Rectal smooth muscle tissue (tissue), 1 donor: ENCODE measurements around the gene CAV2.

ENCODE experiments used
- H3K27ac ChIP-seq: one replicate; pipeline ENCODE4 v1.7.0; 2013; ENCODE audit warnings: low read depth, low read length, inconsistent platforms
- H3K27me3 ChIP-seq: one replicate; pipeline ENCODE4 v1.7.0; 2013; ENCODE audit warnings: low read length; ENCODE audit not compliant: control insufficient read depth, insufficient read depth
- H3K36me3 ChIP-seq: one replicate; pipeline ENCODE4 v1.7.0; 2013; ENCODE audit warnings: low read length; ENCODE audit not compliant: control insufficient read depth, insufficient read depth
- H3K4me1 ChIP-seq: one replicate; pipeline ENCODE4 v1.7.0; 2013; ENCODE audit warnings: low read length; ENCODE audit not compliant: control insufficient read depth, insufficient read depth
- H3K4me3 ChIP-seq: one replicate; pipeline ENCODE4 v1.7.0; 2013; ENCODE audit warnings: low read length
- H3K9ac ChIP-seq: one replicate; pipeline ENCODE4 v1.7.0; 2013; ENCODE audit warnings: low read length

The CAV2 gene

DNA sequence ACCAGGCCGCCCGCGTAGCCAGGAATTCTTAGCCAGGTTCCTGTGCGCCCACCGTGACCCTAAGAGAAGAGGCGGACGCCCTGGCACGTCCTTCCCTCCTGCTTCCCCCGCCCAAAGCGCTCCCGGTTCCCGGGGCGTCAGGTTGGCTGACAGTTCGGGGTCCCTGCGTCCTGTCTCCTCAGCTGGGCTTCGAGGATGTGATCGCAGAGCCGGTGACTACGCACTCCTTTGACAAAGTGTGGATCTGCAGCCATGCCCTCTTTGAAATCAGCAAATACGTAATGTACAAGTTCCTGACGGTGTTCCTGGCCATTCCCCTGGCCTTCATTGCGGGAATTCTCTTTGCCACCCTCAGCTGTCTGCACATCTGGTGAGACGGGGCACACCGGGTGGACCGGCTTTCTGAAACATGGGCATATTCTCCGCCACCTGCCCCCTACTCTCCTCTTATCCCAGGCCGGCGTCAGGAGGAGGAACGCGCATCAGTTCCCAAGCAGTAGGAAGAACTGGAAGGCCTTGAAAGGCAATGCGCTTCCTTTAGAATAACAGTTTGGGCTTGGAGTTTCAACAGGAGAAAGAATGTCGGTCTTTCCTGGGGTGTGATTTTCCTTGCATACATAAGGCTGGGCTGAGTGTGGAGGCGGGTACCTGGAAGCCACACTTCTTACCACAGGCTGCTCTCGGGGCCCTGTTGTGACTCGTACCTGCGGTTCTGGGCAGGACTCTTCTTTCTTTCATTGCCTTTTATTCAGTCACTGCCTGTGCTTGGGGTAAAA is 728 bp downstream of the CAV2 start:
- Histone ChIP-seq H3K27me3 (peaks cover 6% of the 10 kb centered on the region), H3K9ac (peak overlapping the region; percentile 80), H3K36me3 (no peaks in the 10 kb centered on the region), H3K4me3 (peak overlapping the region; percentile 87), H3K4me1 (peaks cover 18% of the 10 kb centered on the region), H3K27ac (peak overlapping the region; percentile 99)

DNA sequence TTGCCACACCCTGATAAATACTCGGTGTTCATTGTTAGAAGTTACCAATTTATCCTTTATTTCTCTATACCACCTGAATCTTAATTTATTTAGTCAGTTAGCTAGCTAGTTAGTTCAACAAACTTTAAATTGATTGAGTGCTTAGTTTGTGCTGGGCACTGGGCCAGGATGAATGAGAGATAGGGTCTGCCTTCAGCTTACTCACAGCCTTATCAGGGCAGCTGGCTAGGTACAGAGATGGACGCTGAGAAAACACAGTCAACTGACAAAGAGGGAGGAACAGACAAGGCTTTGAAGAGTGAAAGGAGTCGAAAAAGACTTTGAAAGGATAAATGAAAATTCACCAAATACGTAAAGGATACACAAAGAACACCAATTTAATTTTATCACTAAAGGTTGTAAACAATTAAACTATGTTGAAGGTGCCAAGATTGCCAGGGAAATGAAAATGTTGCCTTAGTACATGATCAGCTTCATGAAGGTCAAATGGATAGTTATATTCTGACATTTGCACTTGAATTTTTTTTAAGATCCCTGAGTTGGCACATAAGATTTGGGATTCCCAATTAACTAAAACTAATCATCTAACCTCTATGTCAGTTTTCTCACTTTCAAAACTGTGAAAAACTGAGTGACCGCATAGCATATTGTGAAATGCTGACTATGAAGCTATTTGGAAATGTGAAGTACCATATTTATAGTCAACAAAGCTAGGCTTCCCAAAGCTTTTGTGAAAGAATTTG is 2.1 kb downstream of the CAV2 start:
- H3K4me3 ChIP-seq: peak overlapping the region; percentile 87
- H3K27me3 ChIP-seq: peaks cover 6% of the 10 kb centered on the region
- peak overlapping the region; percentile 99 for H3K27ac ChIP-seq
- H3K36me3 ChIP-seq: no peaks in the 10 kb centered on the region
- no peak overlapping the region for H3K9ac ChIP-seq
- peaks cover 18% of the 10 kb centered on the region for H3K4me1 ChIP-seq

DNA sequence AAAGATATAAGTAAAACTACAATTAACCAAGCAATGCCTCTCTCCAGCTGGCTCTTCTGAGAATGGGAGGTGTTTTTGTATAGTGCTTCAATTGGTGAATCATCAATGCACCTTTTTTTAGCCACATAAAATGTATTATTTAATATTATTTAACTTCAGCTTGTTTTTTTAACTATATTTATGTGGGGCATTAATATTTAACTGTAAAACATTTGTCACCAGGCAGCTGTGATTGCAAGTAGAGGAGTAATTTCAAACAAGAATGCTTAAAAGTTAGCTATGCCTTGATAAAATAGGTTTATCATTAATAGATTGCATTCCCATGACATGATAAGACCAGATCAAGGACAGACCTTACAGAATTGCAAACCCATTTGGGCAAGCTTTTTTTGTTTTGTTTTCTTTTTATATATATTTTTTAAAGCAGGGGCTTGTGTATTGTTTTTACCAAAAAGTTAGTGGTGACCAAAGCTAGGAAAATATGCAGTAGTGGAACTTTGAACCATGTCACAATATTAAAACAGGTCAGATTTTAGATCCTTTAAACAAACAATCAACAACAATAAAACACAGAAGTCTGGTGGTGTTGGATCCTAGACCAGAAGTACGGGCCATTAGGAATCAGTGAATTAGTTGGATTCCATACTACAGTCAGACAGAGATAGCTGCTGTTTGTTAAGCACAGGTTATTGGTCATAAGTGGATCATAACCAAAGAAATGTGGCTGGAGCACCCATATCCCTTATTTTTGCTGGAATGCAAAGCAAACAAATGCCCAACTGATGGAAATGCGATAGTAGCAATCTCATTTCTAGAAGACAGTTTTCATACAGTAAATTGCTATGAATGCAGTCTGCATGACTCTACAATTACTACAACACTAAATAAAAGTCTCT is 2.9 kb downstream of the CAV2 start:
- Histone ChIP-seq H3K27me3 (peaks cover 6% of the 10 kb centered on the region), H3K36me3 (no peaks in the 10 kb centered on the region), H3K27ac (peak overlapping the region; percentile 99), H3K4me1 (peaks cover 18% of the 10 kb centered on the region), H3K4me3 (no peak overlapping the region), H3K9ac (no peak overlapping the region)

DNA sequence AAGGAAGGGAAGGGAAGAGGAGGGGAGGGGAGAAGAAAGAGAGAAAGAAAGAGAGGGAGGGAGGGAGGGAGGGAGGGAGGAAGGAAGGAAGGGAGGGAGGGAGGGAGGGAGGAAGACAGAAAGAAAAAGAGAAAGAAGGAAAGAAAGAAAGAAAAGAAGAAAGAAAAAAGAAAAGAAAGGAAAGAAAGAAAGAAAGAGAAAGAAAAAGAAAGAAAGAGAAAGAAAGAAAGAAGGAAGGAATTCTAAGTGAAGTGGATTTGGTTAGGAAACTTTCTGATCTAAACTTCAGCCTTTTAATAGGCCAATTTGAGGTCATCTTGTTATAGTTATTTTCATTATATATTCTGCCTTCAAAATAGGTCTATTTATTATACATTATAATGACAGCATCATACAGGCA is 4.3 kb downstream of the CAV2 start:
- H3K4me1 ChIP-seq: peaks cover 18% of the 10 kb centered on the region
- peaks cover 6% of the 10 kb centered on the region for H3K27me3 ChIP-seq
- peak overlapping the region; percentile 40 for H3K27ac ChIP-seq
- H3K9ac ChIP-seq: no peak overlapping the region
- H3K4me3 ChIP-seq: no peak overlapping the region
- H3K36me3 ChIP-seq: no peaks in the 10 kb centered on the region

DNA sequence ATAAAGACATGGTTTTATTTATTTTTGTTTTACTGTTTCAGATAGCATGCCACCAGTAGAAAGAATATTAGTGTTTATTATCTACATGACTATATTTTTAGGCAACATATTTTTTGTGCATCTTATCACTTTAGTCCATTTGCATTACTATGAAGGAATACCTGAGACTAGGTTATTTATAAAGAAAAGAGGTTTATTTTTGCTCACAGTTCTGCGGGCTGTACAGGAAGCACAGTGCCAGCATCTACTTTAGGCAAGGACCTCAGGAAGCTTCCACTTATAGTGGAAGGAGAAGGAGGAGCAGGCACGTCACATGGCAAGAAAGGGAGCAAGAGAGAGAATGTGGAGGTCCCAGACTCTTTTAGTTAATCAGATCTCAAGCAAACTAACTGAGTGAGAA is 5.7 kb downstream of the CAV2 start:
- Histone ChIP-seq H3K4me1 (peaks cover 14% of the 10 kb centered on the region), H3K36me3 (no peaks in the 10 kb centered on the region), H3K27me3 (no peaks in the 10 kb centered on the region), H3K27ac (no peak overlapping the region), H3K4me3 (no peak overlapping the region), H3K9ac (no peak overlapping the region)

DNA sequence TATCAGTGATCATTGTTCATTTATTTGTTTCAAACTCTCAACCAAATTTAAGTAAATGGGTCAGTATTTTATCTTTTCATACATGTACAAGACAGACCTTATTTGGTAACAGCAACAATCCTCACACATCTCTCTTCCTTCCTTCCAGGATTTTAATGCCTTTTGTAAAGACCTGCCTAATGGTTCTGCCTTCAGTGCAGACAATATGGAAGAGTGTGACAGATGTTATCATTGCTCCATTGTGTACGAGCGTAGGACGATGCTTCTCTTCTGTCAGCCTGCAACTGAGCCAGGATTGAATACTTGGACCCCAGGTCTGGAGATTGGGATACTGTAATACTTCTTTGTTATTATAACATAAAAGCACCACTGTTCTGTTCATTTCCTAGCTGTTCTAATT is 6.3 kb downstream of the CAV2 start:
- H3K36me3 ChIP-seq: no peaks in the 10 kb centered on the region
- H3K27ac ChIP-seq: peak overlapping the region; percentile 4
- H3K4me3 ChIP-seq: no peak overlapping the region
- peaks cover 14% of the 10 kb centered on the region for H3K4me1 ChIP-seq
- no peak overlapping the region for H3K9ac ChIP-seq
- no peaks in the 10 kb centered on the region for H3K27me3 ChIP-seq

DNA sequence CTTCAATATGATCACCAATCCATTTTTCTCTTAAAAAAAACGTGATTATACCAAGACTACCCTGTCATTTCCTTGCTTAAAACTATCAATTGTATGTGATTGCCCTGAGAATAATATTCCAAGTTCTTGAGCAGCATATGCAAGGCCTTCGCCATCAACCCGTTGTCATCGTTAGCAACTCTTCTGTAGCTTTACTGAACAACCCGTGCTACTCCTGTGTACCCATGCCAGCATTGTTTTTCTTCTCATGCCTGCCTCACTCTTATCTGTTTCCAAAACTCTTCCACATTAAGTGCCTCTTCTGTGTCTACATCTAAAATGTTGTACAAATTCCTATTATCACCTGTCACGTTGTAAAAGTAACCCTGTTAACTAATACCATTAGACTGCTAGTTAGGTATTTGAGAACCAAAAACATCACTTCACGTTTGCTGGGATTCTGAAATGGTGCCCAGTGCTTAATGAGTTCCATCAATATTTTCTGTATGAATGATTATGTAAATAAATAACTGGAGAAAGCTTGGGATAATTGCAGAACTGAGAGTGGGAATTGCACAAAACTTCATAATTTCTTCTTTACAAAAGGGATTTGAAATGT is 10.5 kb downstream of the CAV2 start:
- peaks cover 5% of the 10 kb centered on the region for H3K4me1 ChIP-seq
- H3K27me3 ChIP-seq: no peaks in the 10 kb centered on the region
- no peaks in the 10 kb centered on the region for H3K36me3 ChIP-seq
- H3K27ac ChIP-seq: no peak overlapping the region
- H3K9ac ChIP-seq: no peak overlapping the region
- H3K4me3 ChIP-seq: no peak overlapping the region

DNA sequence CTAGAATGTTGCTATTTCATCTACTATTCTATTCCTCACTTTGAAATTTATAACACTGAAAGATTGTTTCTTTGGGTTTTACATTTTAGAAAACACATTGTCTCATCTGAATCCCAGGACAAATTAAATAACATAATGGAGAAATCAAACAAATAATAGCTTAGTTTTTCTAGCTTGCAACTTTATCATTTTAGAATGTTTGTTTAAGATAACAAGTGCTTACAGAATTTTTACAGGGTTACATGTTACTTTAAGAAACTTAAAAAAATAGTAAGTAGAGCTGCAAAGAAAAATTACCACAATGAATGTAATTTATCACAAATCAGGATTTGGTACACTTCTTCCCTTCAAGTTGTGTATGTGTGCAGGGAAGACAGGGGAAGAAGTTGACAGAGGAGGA is 11.3 kb downstream of the CAV2 start:
- Histone ChIP-seq H3K4me3 (no peak overlapping the region), H3K4me1 (peaks cover 5% of the 10 kb centered on the region), H3K27ac (no peak overlapping the region), H3K9ac (no peak overlapping the region), H3K36me3 (no peaks in the 10 kb centered on the region), H3K27me3 (no peaks in the 10 kb centered on the region)

DNA sequence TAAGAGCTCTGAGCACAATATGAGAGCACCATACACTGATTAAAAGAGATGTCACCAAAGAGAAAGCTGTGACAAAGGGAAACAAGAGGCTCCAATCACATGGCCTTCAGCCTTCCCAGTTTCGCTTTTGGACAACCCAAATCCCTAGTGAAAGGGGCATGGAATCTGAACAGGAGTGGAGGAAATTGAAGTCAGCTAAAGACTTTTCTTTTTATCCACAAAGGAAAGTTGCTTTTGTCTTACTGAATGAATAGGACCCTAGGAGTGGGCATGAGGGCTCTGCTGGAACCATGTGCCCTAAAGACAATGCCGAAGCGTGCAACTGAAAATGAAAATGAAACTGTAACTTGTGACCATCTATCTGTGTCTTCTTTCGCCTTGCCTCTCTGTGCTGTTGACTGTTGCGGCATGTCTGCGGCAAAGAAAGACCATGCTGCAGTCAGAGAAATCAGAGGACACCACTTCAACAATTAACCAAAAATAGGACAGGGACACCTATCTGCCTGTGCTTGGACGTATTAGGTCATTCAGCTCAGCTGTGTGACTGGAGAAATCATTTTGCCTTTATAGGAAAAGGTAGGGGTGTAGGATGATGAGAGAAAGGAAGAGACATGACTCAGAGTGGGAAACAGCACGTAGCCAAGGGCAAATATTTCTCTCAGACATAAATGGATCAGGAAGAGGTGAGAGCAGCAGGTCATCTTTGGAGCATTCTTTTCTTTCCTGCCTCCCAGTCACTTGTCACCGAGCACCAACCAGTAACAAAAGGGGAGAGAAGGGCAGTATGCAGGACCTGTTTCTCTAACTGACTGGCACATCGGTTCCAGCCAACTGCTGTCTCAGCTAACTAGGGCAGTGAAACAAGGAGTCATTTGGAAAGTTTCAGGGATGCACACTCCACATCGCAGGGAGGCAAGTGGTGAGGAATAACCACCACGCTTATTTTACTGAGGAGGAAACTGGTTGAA is 12.3 kb downstream of the CAV2 start:
- Histone ChIP-seq H3K27me3 (no peaks in the 10 kb centered on the region), H3K9ac (no peak overlapping the region), H3K36me3 (no peaks in the 10 kb centered on the region), H3K4me3 (peak overlapping the region; percentile 55), H3K4me1 (peaks cover 5% of the 10 kb centered on the region), H3K27ac (peak overlapping the region; percentile 28)

DNA sequence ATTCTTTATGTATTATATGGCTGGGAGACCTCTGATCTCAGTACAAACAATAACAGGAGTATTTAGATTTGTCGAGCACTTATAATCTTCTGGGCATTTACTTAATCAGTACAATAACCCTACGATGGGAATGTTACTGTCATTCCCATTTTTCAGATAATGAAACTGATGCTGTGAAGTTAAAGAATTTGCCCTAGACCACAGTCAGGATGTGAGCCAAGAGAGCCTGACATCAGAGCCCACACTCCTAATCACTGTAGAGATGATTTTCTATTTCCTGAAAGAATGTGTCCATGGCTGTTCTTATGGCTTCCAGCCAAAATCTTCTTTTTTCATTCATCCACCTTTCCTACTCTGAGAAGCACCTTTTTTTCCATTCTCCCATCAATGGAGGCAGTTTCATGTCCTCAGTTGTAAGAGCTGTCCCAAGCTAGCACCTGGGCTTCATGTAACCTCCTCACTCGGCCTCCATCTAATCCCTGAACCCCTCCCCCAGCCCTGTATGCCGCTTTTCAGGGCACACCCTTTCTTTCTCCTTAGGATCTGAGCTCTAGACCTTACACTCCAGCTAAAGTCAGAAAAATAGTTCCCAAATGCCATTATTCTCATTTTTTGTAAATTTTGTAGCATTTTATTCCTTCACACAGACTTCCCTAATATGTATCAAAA is 13.1 kb downstream of the CAV2 start:
- H3K9ac ChIP-seq: no peak overlapping the region
- no peaks in the 10 kb centered on the region for H3K27me3 ChIP-seq
- H3K4me1 ChIP-seq: peaks cover 5% of the 10 kb centered on the region
- no peaks in the 10 kb centered on the region for H3K36me3 ChIP-seq
- H3K4me3 ChIP-seq: no peak overlapping the region
- H3K27ac ChIP-seq: peak overlapping the region; percentile 28

DNA sequence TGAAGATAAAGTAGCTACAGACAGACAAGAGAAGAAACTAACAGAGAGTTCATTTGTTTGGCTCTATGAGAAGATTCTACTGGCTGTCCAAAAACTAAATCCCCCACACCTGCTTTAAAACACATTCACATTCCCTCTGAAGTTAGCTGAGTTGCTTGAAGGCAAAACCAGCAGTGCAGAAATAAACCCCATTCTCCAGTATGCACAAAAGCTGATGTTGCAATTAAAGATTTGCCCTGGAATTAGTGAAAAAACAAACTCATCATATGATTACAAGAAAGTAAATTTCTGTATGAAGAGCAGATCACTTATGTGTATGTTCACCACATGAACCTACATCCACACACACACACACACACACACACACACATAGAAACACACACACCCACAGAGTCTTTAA is 16.0 kb downstream of the CAV2 start:
- no peak overlapping the region for H3K4me3 ChIP-seq
- no peak overlapping the region for H3K27ac ChIP-seq
- no peaks in the 10 kb centered on the region for H3K27me3 ChIP-seq
- H3K36me3 ChIP-seq: no peaks in the 10 kb centered on the region
- no peak overlapping the region for H3K9ac ChIP-seq
- peaks cover 5% of the 10 kb centered on the region for H3K4me1 ChIP-seq
